Stimulated activated naive CD4-positive, alpha-beta T cell treated with Interleukin-2 at 50 U/mL for 16 hours (primary cell): ENCODE measurements around the gene GABRP.

Source experiments
- DNase-seq: peaks from one replicate; lab custom pipeline; 2025; lab: John Stamatoyannopoulos, UW

The GABRP gene

DNA sequence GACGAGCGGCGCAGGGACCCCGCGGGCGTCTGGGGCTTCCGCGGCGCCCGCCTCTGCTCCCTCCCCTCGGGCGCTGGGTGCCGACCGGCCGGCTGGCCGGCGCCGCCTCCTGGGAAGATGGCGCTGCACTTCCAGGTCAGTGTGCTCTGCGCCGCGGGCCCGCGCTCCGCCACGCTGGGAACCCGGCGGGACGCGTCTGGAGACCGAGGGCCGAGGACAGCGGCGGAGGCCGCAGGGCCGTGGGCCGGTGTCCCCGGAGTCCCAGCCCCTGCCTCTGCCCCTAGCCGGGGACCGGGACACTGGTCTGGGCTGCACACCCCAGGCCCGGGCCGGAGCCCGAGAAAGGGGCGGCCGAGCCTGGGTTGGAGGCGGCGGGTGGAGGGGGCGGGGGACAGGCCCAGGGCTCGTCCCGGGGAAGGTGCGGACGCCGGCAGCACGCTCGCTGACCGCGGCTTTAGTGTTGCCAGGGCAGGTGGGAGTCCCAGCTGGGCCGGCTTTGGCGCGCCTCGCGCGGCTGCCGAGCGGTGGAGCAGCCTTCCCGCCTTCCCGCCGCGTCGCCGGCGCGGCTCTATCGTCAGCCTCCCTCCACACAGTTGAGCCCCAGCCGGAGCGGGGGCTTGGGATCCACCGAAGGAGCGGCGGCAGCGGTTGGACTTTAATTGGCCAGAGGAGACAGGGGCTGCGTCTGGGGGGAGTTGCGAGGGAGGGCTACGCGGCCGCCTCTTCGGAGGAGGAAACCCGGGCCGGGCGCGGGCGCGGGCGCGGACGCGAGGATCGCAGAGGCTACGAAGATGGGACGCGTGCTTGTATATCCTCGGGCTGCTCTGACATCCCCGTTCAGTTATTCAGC, 78.6 kb downstream of the GABRP start, which contains the start of gene RANBP17:
Gene RANBP17, plus strand, starts transcription at position 102 of the 850 bp plus-strand sequence.
- DNase-seq: no peak

DNA sequence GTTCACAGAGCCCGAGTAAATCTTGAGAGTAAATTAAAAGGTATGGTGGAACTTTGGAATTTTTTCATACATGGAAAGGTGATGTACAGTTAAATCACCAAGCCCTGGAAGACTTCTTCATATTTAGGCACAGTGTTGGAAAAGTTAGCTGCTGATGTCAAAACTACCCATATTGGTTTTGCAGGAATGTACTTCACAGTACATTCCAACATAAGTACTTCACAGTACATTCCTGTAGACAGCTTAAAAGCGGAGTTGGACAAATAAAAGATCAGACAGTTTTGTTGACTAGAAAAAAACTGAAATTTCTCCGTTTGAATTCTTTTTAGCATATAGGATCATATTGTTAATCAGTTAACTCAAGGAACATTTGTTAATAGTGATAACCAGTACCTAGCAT, 80.1 kb downstream of the GABRP start:
- DNase-seq: no peak
